OCI-LY1 (cell line): ENCODE measurements around the gene RTL10.

Experiments used
- H2AFZ ChIP-seq: fragments of 200-600 bp; sonication (generic), shearing (Covaris generic); 2 replicates; pipeline ENCODE4 v1.6.0; 2014; ENCODE audit warnings: antibody characterized with exemption, mild to moderate bottlenecking, low read length
- H3F3A ChIP-seq: fragments of 200-600 bp; sonication (generic), shearing (Covaris generic); 2 replicates; pipeline ENCODE4 v1.6.0; 2014; ENCODE audit warnings: mild to moderate bottlenecking, antibody characterized with exemption, low read length, moderate library complexity; ENCODE audit not compliant: insufficient read depth
- H3K27ac ChIP-seq: fragments of 200-600 bp; sonication (generic); 2 replicates; pipeline ENCODE4 v1.5.1; 2014; ENCODE audit warnings: low read length, mixed run types, mild to moderate bottlenecking, low read depth; ENCODE audit not compliant: poor library complexity, severe bottlenecking
- H3K27me3 ChIP-seq: fragments of 200-600 bp; sonication (generic); 2 replicates; pipeline ENCODE4 v1.6.0; 2014; ENCODE audit warnings: antibody characterized with exemption, mild to moderate bottlenecking, low read length, moderate library complexity; ENCODE audit not compliant: insufficient read depth
- H3K36me3 ChIP-seq: fragments of 200-600 bp; sonication (generic); 2 replicates; pipeline ENCODE4 v1.6.1; 2014; ENCODE audit warnings: mild to moderate bottlenecking, antibody characterized with exemption, low read length, moderate library complexity, mixed read lengths; ENCODE audit not compliant: insufficient read depth
- H3K4me1 ChIP-seq: fragments of 200-600 bp; sonication (generic); 2 replicates; pipeline ENCODE4 v1.5.1; 2014; ENCODE audit warnings: mild to moderate bottlenecking, low read length, moderate library complexity; ENCODE audit not compliant: insufficient read depth, severe bottlenecking
- H3K4me2 ChIP-seq: fragments of 200-600 bp; sonication (generic), shearing (Covaris generic); 2 replicates; pipeline ENCODE4 v1.6.1; 2014; ENCODE audit warnings: low read length
- H3K4me3 ChIP-seq: fragments of 200-600 bp; sonication (generic); 2 replicates; pipeline ENCODE4 v1.5.1; 2014; ENCODE audit warnings: low read length, low read depth, mild to moderate bottlenecking, mixed read lengths; ENCODE audit not compliant: poor library complexity, severe bottlenecking
- H3K79me2 ChIP-seq: fragments of 200-600 bp; shearing (Covaris generic); 2 replicates; pipeline ENCODE4 v1.6.1; 2016; ENCODE audit warnings: mixed run types, low read length, mixed read lengths; ENCODE audit not compliant: insufficient read depth
- H3K9ac ChIP-seq: fragments of 200-600 bp; sonication (generic), shearing (Covaris generic); 2 replicates; pipeline ENCODE4 v1.6.1; 2014; ENCODE audit warnings: mild to moderate bottlenecking, low read length, mixed read lengths
- H3K9me2 ChIP-seq: fragments of 200-600 bp; sonication (generic), shearing (Covaris generic); 2 replicates; pipeline ENCODE4 v1.6.1; 2014; ENCODE audit warnings: low read depth, mild to moderate bottlenecking, low read length, mixed read lengths
- H3K9me3 ChIP-seq: fragments of 200-600 bp; shearing (Covaris generic); 2 replicates; pipeline ENCODE4 v1.6.1; 2014; ENCODE audit warnings: low read length, mixed read lengths
- H4K20me1 ChIP-seq: fragments of 200-600 bp; sonication (generic), shearing (Covaris generic); 2 replicates; pipeline ENCODE4 v1.6.0; 2016; ENCODE audit warnings: mild to moderate bottlenecking, low read length; ENCODE audit not compliant: insufficient read depth
- CTCF ChIP-seq: fragments of 200-600 bp; sonication (generic), shearing (Covaris generic); IDR thresholded peaks from 2 replicates; pipeline ENCODE4 v1.5.1; 2017; ENCODE audit warnings: mild to moderate bottlenecking, antibody characterized with exemption, low read length, moderate library complexity, mixed read lengths
- EZH2 ChIP-seq: fragments of 200-600 bp; sonication (generic), shearing (Covaris generic); IDR thresholded peaks from 2 replicates; pipeline ENCODE4 v1.8.0; 2017; ENCODE audit warnings: borderline replicate concordance, mixed run types, mild to moderate bottlenecking, antibody characterized with exemption, low read length, moderate library complexity, mixed read lengths

Gene RTL10

GRCh38 chr22:19840955-19841640, 13.6 kb downstream of the RTL10 start:
- no peak overlapping the region for H3K4me3 ChIP-seq
- H3K4me2 ChIP-seq = no peak overlapping the region
- no peaks in the 10 kb centered on the region for H3F3A ChIP-seq
- no peaks in the 10 kb centered on the region for H4K20me1 ChIP-seq
- H3K27ac ChIP-seq = peak overlapping the region; percentile 40
- H3K9ac ChIP-seq = no peak overlapping the region
- H3K9me2 ChIP-seq = no peaks in the 10 kb centered on the region
- TF ChIP-seq EZH2 (no peak), CTCF (no peak)
- no peak overlapping the region for H2AFZ ChIP-seq
- no peaks in the 10 kb centered on the region for H3K79me2 ChIP-seq
- no peaks in the 10 kb centered on the region for H3K9me3 ChIP-seq
- H3K36me3 ChIP-seq = no peaks in the 10 kb centered on the region
- H3K27me3 ChIP-seq = no peaks in the 10 kb centered on the region
- H3K4me1 ChIP-seq = peaks cover 27% of the 10 kb centered on the region

GRCh38 chr22:19840059-19840458, 14.6 kb downstream of the RTL10 start:
- TF ChIP-seq CTCF (no peak), EZH2 (no peak)
- H3K79me2 ChIP-seq = no peaks in the 10 kb centered on the region
- H4K20me1 ChIP-seq = no peaks in the 10 kb centered on the region
- peaks cover 24% of the 10 kb centered on the region for H3K4me1 ChIP-seq
- H3K9me2 ChIP-seq = no peaks in the 10 kb centered on the region
- H3K4me3 ChIP-seq = no peak overlapping the region
- H3K9me3 ChIP-seq = no peaks in the 10 kb centered on the region
- no peaks in the 10 kb centered on the region for H3K27me3 ChIP-seq
- no peak overlapping the region for H3K9ac ChIP-seq
- no peaks in the 10 kb centered on the region for H3F3A ChIP-seq
- no peak overlapping the region for H3K27ac ChIP-seq
- no peak overlapping the region for H2AFZ ChIP-seq
- no peak overlapping the region for H3K4me2 ChIP-seq
- H3K36me3 ChIP-seq = no peaks in the 10 kb centered on the region

- no peak overlapping the region for H2AFZ ChIP-seq
- H3K79me2 ChIP-seq = no peaks in the 10 kb centered on the region
- no peak overlapping the region for H3K4me3 ChIP-seq
- no peak overlapping the region for H3K9ac ChIP-seq
- no peaks in the 10 kb centered on the region for H3F3A ChIP-seq
- H3K36me3 ChIP-seq = no peaks in the 10 kb centered on the region
- no peak overlapping the region for H3K27ac ChIP-seq
- TF ChIP-seq CTCF (no peak), EZH2 (no peak)
- no peak overlapping the region for H3K4me2 ChIP-seq
- no peaks in the 10 kb centered on the region for H3K27me3 ChIP-seq
- no peaks in the 10 kb centered on the region for H3K9me2 ChIP-seq
- H3K4me1 ChIP-seq = peaks cover 18% of the 10 kb centered on the region
- H3K9me3 ChIP-seq = no peaks in the 10 kb centered on the region
- H4K20me1 ChIP-seq = no peaks in the 10 kb centered on the region
Observed at GRCh38 chr22:19837915-19838314, 16.8 kb downstream of the RTL10 start.
